Endothelial cell of umbilical vein (primary cell): ENCODE data around the gene AMBP. TPM values are rescaled to one million over a fixed set of nuclear protein-coding genes. Genes with fewer than 3 reads are reported as not detected.

Experiments
- BruUV-seq: library from RNA; stranded (reverse); fragments of 400-500 nt; replicated peaks from 2 replicates; lab custom pipeline; 2021; lab: Mats Ljungman, UMichigan
- CTCF ChIA-PET: fragments of 300-600, 350-600 bp; sonication (Branson Sonifier 250); formaldehyde crosslinking; loops from one replicate; lab custom pipeline; 2021; ENCODE audit warnings: antibody characterized with exemption, inconsistent platforms; lab: Charles Lee
- POLR2A ChIA-PET: fragments of 300-600, 350-600 bp; sonication (Branson Sonifier 250); formaldehyde crosslinking; loops from one replicate; lab custom pipeline; 2021; ENCODE audit warnings: antibody characterized with exemption, inconsistent platforms; lab: Charles Lee
- DNase-seq: peaks from one replicate; pipeline ENCODE4 v3.0.0-alpha.2; 2011; ENCODE audit warnings: low read depth, low spot score
- FAIRE-seq: peaks from 2 replicates; lab custom pipeline; 2011; peaks lifted over from hg19 to GRCh38; lab: Jason Lieb, UNC
- H2AFZ ChIP-seq: 2 replicates; pipeline ENCODE4 v1.6.0; 2012; ENCODE audit warnings: low read depth, low read length, control low read depth, inconsistent platforms
- H3K27ac ChIP-seq: 2 replicates; pipeline ENCODE4 v1.5.1; 2011; ENCODE audit warnings: low read depth, mild to moderate bottlenecking, control low read depth, low read length, moderate library complexity; ENCODE audit not compliant: insufficient read depth
- H3K27me3 ChIP-seq, 2 experiments: 2 replicates each; pipeline versions ENCODE4 v1.6.0 to v1.6.1; 2011; ENCODE audit warnings: low read length in 2 of 2, mixed read lengths in 1 of 2; ENCODE audit not compliant: control insufficient read depth in 2 of 2, insufficient read depth in 2 of 2
- H3K36me3 ChIP-seq, 2 experiments: 2 replicates in 1 of 2; 3 replicates in 1 of 2; pipeline ENCODE4 v1.5.1; 2011; ENCODE audit warnings: low read length in 2 of 2, mild to moderate bottlenecking in 1 of 2, moderate library complexity in 1 of 2; ENCODE audit not compliant: control insufficient read depth in 2 of 2, insufficient read depth in 2 of 2; ENCODE audit errors: extremely low read depth in 1 of 2
- H3K4me1 ChIP-seq: 3 replicates; pipeline ENCODE4 v1.5.1; 2011; ENCODE audit warnings: mild to moderate bottlenecking, low read length; ENCODE audit not compliant: control insufficient read depth, insufficient read depth; ENCODE audit errors: extremely low read depth
- H3K4me2 ChIP-seq: 2 replicates; pipeline ENCODE4 v1.6.1; 2011; ENCODE audit warnings: low read length, control low read depth, mixed read lengths; ENCODE audit not compliant: insufficient read depth
- H3K4me3 ChIP-seq, 3 experiments: fragments of 200-600 bp in 1 of 3; sonication (generic), shearing (Covaris generic) in 1 of 3; replicated peaks in 1 of 3; 2 replicates each; pipeline ENCODE4 v1.5.1; 2011 to 2016; ENCODE audit warnings: control low read depth in 3 of 3, low read length in 3 of 3, mild to moderate bottlenecking in 2 of 3, inconsistent platforms in 1 of 3, low read depth in 1 of 3, moderate library complexity in 1 of 3; ENCODE audit not compliant: insufficient read depth in 1 of 3
- H3K79me2 ChIP-seq: 2 replicates; pipeline ENCODE4 v1.6.0; 2012; ENCODE audit warnings: low read length, inconsistent platforms; ENCODE audit not compliant: control insufficient read depth, insufficient read depth
- H3K9ac ChIP-seq: replicated peaks from 2 replicates; pipeline ENCODE3; 2011; ENCODE audit warnings: low read length, control low read depth; ENCODE audit not compliant: insufficient read depth; ENCODE audit errors: extremely low read depth
- H3K9me1 ChIP-seq: replicated peaks from 3 replicates; pipeline ENCODE4 v1.6.0; 2011; ENCODE audit warnings: mild to moderate bottlenecking, low read length; ENCODE audit not compliant: control insufficient read depth, insufficient read depth; ENCODE audit errors: extremely low read depth
- H3K9me3 ChIP-seq: replicated peaks from 2 replicates; pipeline ENCODE4 v1.5.1; 2012; ENCODE audit warnings: low read length, inconsistent platforms; ENCODE audit not compliant: control insufficient read depth, insufficient read depth
- H4K20me1 ChIP-seq: replicated peaks from 2 replicates; pipeline ENCODE3; 2011; ENCODE audit warnings: mild to moderate bottlenecking, low read length; ENCODE audit not compliant: control insufficient read depth, insufficient read depth; ENCODE audit errors: extremely low read depth
- CTCF ChIP-seq, 2 donors: IDR thresholded peaks; 1 replicate in 1 of 2; 2 replicates in 1 of 2; pipeline ENCODE4 v1.5.1; 2011; ENCODE audit warnings: low read length in 2 of 2, mild to moderate bottlenecking in 2 of 2, moderate library complexity in 2 of 2, control low read depth in 1 of 2, inconsistent platforms in 1 of 2, low read depth in 1 of 2; ENCODE audit not compliant: insufficient read depth in 1 of 2; ENCODE audit errors: extremely low read depth in 1 of 2
- EZH2 ChIP-seq: IDR thresholded peaks from 2 replicates; pipeline ENCODE4 v1.6.1; 2012; ENCODE audit warnings: borderline replicate concordance, low read depth, mild to moderate bottlenecking, moderate library complexity, low read length, inconsistent platforms; ENCODE audit not compliant: severe bottlenecking
- FOS ChIP-seq: IDR thresholded peaks from 2 replicates; pipeline ENCODE4 v1.6.1; 2011; ENCODE audit warnings: mild to moderate bottlenecking, low read length, moderate library complexity, borderline replicate concordance; ENCODE audit not compliant: insufficient read depth
- GATA2 ChIP-seq: IDR thresholded peaks from 2 replicates; pipeline ENCODE4 v1.7.0; 2011; ENCODE audit warnings: low read depth, mild to moderate bottlenecking, moderate library complexity, mixed read lengths, low read length; ENCODE audit not compliant: insufficient read length, insufficient read depth
- JUN ChIP-seq: IDR thresholded peaks from 2 replicates; pipeline ENCODE4 v1.6.1; 2011; ENCODE audit warnings: borderline replicate concordance, low read depth; ENCODE audit not compliant: insufficient read length, insufficient read depth
- MAX ChIP-seq: IDR thresholded peaks from 2 replicates; pipeline ENCODE4 v1.6.1; 2011; ENCODE audit not compliant: insufficient read depth, insufficient read length
- MYC ChIP-seq: IDR thresholded peaks from one replicate; pipeline ENCODE4 v1.6.1; 2011; ENCODE audit warnings: mild to moderate bottlenecking, low read depth, low read length
- POLR2A ChIP-seq: IDR thresholded peaks from 2 replicates; pipeline ENCODE4 v1.6.1; 2012; ENCODE audit warnings: low read depth, mild to moderate bottlenecking, control low read depth, low read length
- POLR2AphosphoS5 ChIP-seq: IDR thresholded peaks from 2 replicates; pipeline ENCODE4 v1.6.1; 2012; ENCODE audit warnings: low read depth, mild to moderate bottlenecking, control low read depth, low read length, moderate library complexity; ENCODE audit not compliant: insufficient read depth
- dilution Hi-C: fragments of 300-500 bp; cut with MboI; formaldehyde crosslinking; loops from one replicate; pipeline ENCODE4 v1.15.0; 2019; ENCODE audit warnings: low sequenced_read_pairs; ENCODE audit not compliant: extremely low pct_ligation_motif_present
- intact Hi-C: fragments of 100-400 bp; cut with micrococcal nuclease; formaldehyde crosslinking; loops from one replicate; pipeline ENCODE4 v1.10.0; 2022
- polyA plus RNA-seq, 4 experiments: library from polyadenylated mRNA; depleted of rRNA in 3 of 4; stranded (reverse) in 3 of 4; unstranded in 1 of 4; fragments of >200 nt; gene quantifications; 2 replicates each; pipeline versions ENCODE4 v1.2.1 to v1.2.3, GENCODE V29; 2011 to 2012; ENCODE audit warnings: missing spikeins in 1 of 4
- total RNA-seq: library from RNA; stranded (reverse); gene quantifications from 2 replicates; pipeline ENCODE4 v1.2.3, GENCODE V29; 2021

The AMBP gene
- total and polyA plus RNA-seq, 2 donors (not counting 3 experiments of a cell fraction or from before 2014, with no cell fraction given) = not detected

- intact Hi-C loops = no loop called here
- BruUV-seq = no TSS peak
- no peak overlapping the region for H3K9ac ChIP-seq
- no peaks in the 10 kb centered on the region for H4K20me1 ChIP-seq
- DNase-seq = no peak
- no peak for FAIRE-seq
- dilution Hi-C loops = no loop called here
- peaks cover 8 to 14% of the 10 kb centered on the region in 2 experiments for H3K27me3 ChIP-seq
- no peaks in the 10 kb centered on the region for H3K36me3 ChIP-seq
- H3K9me1 ChIP-seq = no peaks in the 10 kb centered on the region
- no peaks in the 10 kb centered on the region for H3K4me1 ChIP-seq
- no peaks in the 10 kb centered on the region for H3K9me3 ChIP-seq
- ChIA-PET CTCF (interaction anchor here (1.6 kb wide), 1 partner anchor 323 kb away, joined by 4 read pairs; no protein-coding TSS in a partner anchor), POLR2A (no interaction called here)
- no peak overlapping the region for H3K27ac ChIP-seq
- H3K79me2 ChIP-seq = no peaks in the 10 kb centered on the region
- H2AFZ ChIP-seq = no peak overlapping the region
- no peak for TF ChIP-seq MAX
- H3K4me3 ChIP-seq = no peak overlapping the region
- H3K4me2 ChIP-seq = no peak overlapping the region
These were observed 17.4 kb downstream of the AMBP start for GRCh38 chr9:114060711-114061110.

GRCh38 chr9:114060070-114060469, 18.0 kb downstream of the AMBP start:
- H3K79me2 ChIP-seq = no peaks in the 10 kb centered on the region
- H3K9ac ChIP-seq = no peak overlapping the region
- peaks cover 8 to 14% of the 10 kb centered on the region in 2 experiments for H3K27me3 ChIP-seq
- intact Hi-C loops = no loop called here
- no TSS peak for BruUV-seq
- no peaks in the 10 kb centered on the region for H3K36me3 ChIP-seq
- TF ChIP-seq GATA2 (no peak), MYC (no peak), CTCF (IDR thresholded peaks at IDR 0.05; ENCODE audit: extremely low read depth in 1 of 2, insufficient read depth in 1 of 2, low read depth in 1 of 2, low read length in 2 of 2) (no peak), JUN (no peak), POLR2A (no peak), POLR2AphosphoS5 (no peak), MAX (no peak), FOS (no peak), EZH2 (no peak)
- H3K4me3 ChIP-seq = no peak overlapping the region
- ChIA-PET CTCF (interaction anchor here (0.8 to 1.6 kb wide), 2 partner anchors 23 to 322 kb away, joined by 3 to 4 read pairs; no protein-coding TSS in a partner anchor), POLR2A (no interaction called here)
- no peak overlapping the region for H2AFZ ChIP-seq
- no peak overlapping the region for H3K27ac ChIP-seq
- no peaks in the 10 kb centered on the region for H4K20me1 ChIP-seq
- FAIRE-seq (no peak), DNase-seq (no peak)
- no peak overlapping the region for H3K4me2 ChIP-seq
- no peaks in the 10 kb centered on the region for H3K9me1 ChIP-seq
- no peaks in the 10 kb centered on the region for H3K9me3 ChIP-seq
- dilution Hi-C loops = no loop called here
- H3K4me1 ChIP-seq = no peaks in the 10 kb centered on the region
